IMR-90 (cell line): ENCODE results near the gene MSLN. TPM values are rescaled to one million over a fixed set of nuclear protein-coding genes. Genes with fewer than 3 reads are reported as not detected.
A peak's percentile ranks its signal among the peaks of the same experiment; 100 is the strongest.

Experiments used
- ATAC-seq: fragments of 200-7000 bp; cut with Tn5 transposase; 2 replicates; pipeline ENCODE4 v1.9.1; 2020; ENCODE audit warnings: low read depth, mild to moderate bottlenecking, moderate library complexity
- BruUV-seq: library from RNA; stranded (reverse); fragments of 400-500 nt; replicated peaks from 2 replicates; lab custom pipeline; 2021; lab: Mats Ljungman, UMichigan
- CTCF ChIA-PET: fragments of 300-600 bp; formaldehyde crosslinking; extraction: SDS; loops from one replicate; lab custom pipeline; 2021; ENCODE audit warnings: antibody characterized with exemption; lab: Yijun Ruan, JAX
- POLR2A ChIA-PET: fragments of 300-600 bp; sonication (Branson Sonifier 250); formaldehyde crosslinking; loops from one replicate; lab custom pipeline; 2022; ENCODE audit warnings: antibody characterized with exemption; ENCODE audit not compliant: unreplicated experiment; lab: Charles Lee
- DNase-seq: peaks from one replicate; pipeline ENCODE4 v3.0.0; 2013
- H2AFZ ChIP-seq: replicated peaks from 2 replicates; pipeline ENCODE3; 2013; ENCODE audit warnings: low read length, mild to moderate bottlenecking; ENCODE audit not compliant: poor library complexity
- H2AK5ac ChIP-seq: 2 replicates; pipeline ENCODE4 v1.6.1; 2013; ENCODE audit warnings: low read depth, low read length, inconsistent platforms
- H2AK9ac ChIP-seq: replicated peaks from 2 replicates; pipeline ENCODE3; 2013; ENCODE audit warnings: mild to moderate bottlenecking, low read depth, low read length, moderate library complexity; ENCODE audit not compliant: poor library complexity
- H2BK120ac ChIP-seq: 2 replicates; pipeline ENCODE4 v1.6.1; 2013; ENCODE audit warnings: low read depth, low read length, inconsistent platforms
- H2BK15ac ChIP-seq: 3 replicates; pipeline ENCODE4 v1.6.1; 2013; ENCODE audit warnings: low read depth, low read length, inconsistent platforms
- H2BK20ac ChIP-seq: 2 replicates; pipeline ENCODE4 v1.6.1; 2013; ENCODE audit warnings: low read depth, mild to moderate bottlenecking, inconsistent platforms, low read length, moderate library complexity
- H2BK5ac ChIP-seq: 2 replicates; pipeline ENCODE4 v1.6.1; 2013; ENCODE audit warnings: mild to moderate bottlenecking, low read depth, low read length, inconsistent platforms; ENCODE audit not compliant: poor library complexity, severe bottlenecking
- H3K14ac ChIP-seq: replicated peaks from 2 replicates; pipeline ENCODE4 v1.6.1; 2013; ENCODE audit warnings: low read depth, low read length, inconsistent platforms
- H3K18ac ChIP-seq: 2 replicates; pipeline ENCODE4 v1.6.1; 2013; ENCODE audit warnings: low read depth, low read length, control low read depth
- H3K23ac ChIP-seq: 2 replicates; pipeline ENCODE4 v1.6.1; 2013; ENCODE audit warnings: low read depth, low read length, inconsistent platforms
- H3K27ac ChIP-seq: 2 replicates; pipeline ENCODE4 v1.5.1; 2013; ENCODE audit warnings: mild to moderate bottlenecking, control low read depth, low read length; ENCODE audit not compliant: insufficient read depth
- H3K27me3 ChIP-seq: 2 replicates; pipeline ENCODE4 v1.6.1; 2013; ENCODE audit warnings: low read length; ENCODE audit not compliant: control insufficient read depth, insufficient read depth
- H3K36me3 ChIP-seq: 2 replicates; pipeline ENCODE4 v1.6.1; 2013; ENCODE audit warnings: low read length, mixed read lengths; ENCODE audit not compliant: control insufficient read depth, insufficient read depth
- H3K4ac ChIP-seq: 2 replicates; pipeline ENCODE4 v1.6.1; 2013; ENCODE audit warnings: low read depth, low read length, inconsistent platforms
- H3K4me1 ChIP-seq: 2 replicates; pipeline ENCODE4 v1.6.1; 2013; ENCODE audit warnings: low read length, mixed read lengths; ENCODE audit not compliant: control insufficient read depth, insufficient read depth
- H3K4me2 ChIP-seq: 2 replicates; pipeline ENCODE4 v1.6.1; 2013; ENCODE audit warnings: low read depth, mild to moderate bottlenecking, control low read depth, low read length, moderate library complexity
- H3K4me3 ChIP-seq: 2 replicates; pipeline ENCODE4 v1.5.1; 2013; ENCODE audit warnings: low read depth, mild to moderate bottlenecking, control low read depth, low read length, moderate library complexity; ENCODE audit not compliant: insufficient read depth
- H3K56ac ChIP-seq: 2 replicates; pipeline ENCODE4 v1.6.1; 2013; ENCODE audit warnings: low read length, inconsistent platforms; ENCODE audit not compliant: insufficient read depth; ENCODE audit errors: extremely low read depth
- H3K79me1 ChIP-seq, 2 experiments: 2 replicates each; pipeline ENCODE4 v1.6.1; 2013; ENCODE audit warnings: low read length in 2 of 2, inconsistent platforms in 1 of 2, low read depth in 1 of 2
- H3K9ac ChIP-seq: 2 replicates; pipeline ENCODE4 v1.6.1; 2013; ENCODE audit warnings: low read depth, low read length, control low read depth
- H3K9me1 ChIP-seq: 2 replicates; pipeline ENCODE4 v1.6.1; 2013; ENCODE audit warnings: low read length, inconsistent platforms; ENCODE audit not compliant: insufficient read depth
- H3K9me3 ChIP-seq: 2 replicates; pipeline ENCODE4 v1.6.1; 2013; ENCODE audit warnings: low read length; ENCODE audit not compliant: control insufficient read depth, insufficient read depth
- H4K20me1 ChIP-seq: 2 replicates; pipeline ENCODE4 v1.6.1; 2013; ENCODE audit warnings: low read length, inconsistent platforms; ENCODE audit not compliant: insufficient read depth
- H4K5ac ChIP-seq: 2 replicates; pipeline ENCODE4 v1.6.1; 2013; ENCODE audit warnings: mild to moderate bottlenecking, low read depth, low read length, control low read depth
- H4K8ac ChIP-seq, 2 experiments: 2 replicates each; pipeline ENCODE4 v1.6.1; 2013; ENCODE audit warnings: low read depth in 2 of 2, low read length in 2 of 2, control low read depth in 1 of 2, inconsistent platforms in 1 of 2
- H4K91ac ChIP-seq: 2 replicates; pipeline ENCODE4 v1.6.1; 2013; ENCODE audit warnings: low read depth, low read length, inconsistent platforms; ENCODE audit not compliant: insufficient read depth
- CTCF ChIP-seq: conservative IDR thresholded peaks from 2 replicates; pipeline ENCODE4 v1.5.1; 2012; ENCODE audit warnings: mild to moderate bottlenecking, low read depth, low read length, improper control_type of control experiment
- USF2 ChIP-seq: fragments of 150-350 bp; IDR thresholded peaks from 2 replicates; pipeline ENCODE4 v1.6.1; 2017; ENCODE audit warnings: mild to moderate bottlenecking, antibody characterized with exemption, low read length, low read depth
- WGBS, 2 experiments: methylation state at CpG; one replicate each; pipeline versions ENCODE4 v1.1.5 to v1.1.7; 2013; ENCODE audit warnings: missing lambda C conversion rate in 2 of 2; ENCODE audit not compliant: insufficient read length in 1 of 2; ENCODE audit errors: extremely low coverage in 2 of 2; 5-methylcytosine and 5-hydroxymethylcytosine counted together
- dilution Hi-C: fragments of 300-500 bp; cut with HindIII; formaldehyde crosslinking; loops from one replicate; pipeline ENCODE4 v1.14.3; 2018; ENCODE audit warnings: low sequenced_read_pairs; ENCODE audit not compliant: unreplicated experiment
- in situ Hi-C: fragments of 300-500 bp; cut with MboI; formaldehyde crosslinking; loops from 3 replicates; pipeline ENCODE4 v1.14.3; 2019; ENCODE audit warnings: low sequenced_read_pairs, inconsistent platforms, mixed read lengths
- intact Hi-C: fragments of 100-400 bp; cut with micrococcal nuclease; formaldehyde crosslinking; loops from 2 replicates; pipeline ENCODE4 v1.10.0; 2022
- polyA plus RNA-seq, 3 experiments: library from polyadenylated mRNA; depleted of rRNA; stranded (reverse); fragments of >200 nt; gene quantifications; 2 replicates each; pipeline ENCODE4 v1.2.3, GENCODE V29; 2012; ENCODE audit warnings: low replicate concordance in 1 of 3
- total RNA-seq: library from RNA; depleted of rRNA; stranded (reverse); fragments of >200 nt; gene quantifications from 2 replicates; pipeline ENCODE4 v1.2.3, GENCODE V29; 2012

MSLN gene
- total and polyA plus RNA-seq, 2 of the 4 experiments (the other 2 are of a cell fraction) = 0.14 TPM; not detected in 1

- Histone ChIP-seq H3K14ac (no peak overlapping the region), H3K4ac (no peak overlapping the region), H3K9ac (no peak overlapping the region), H3K27me3 (no peaks in the 10 kb centered on the region), H3K27ac (no peak overlapping the region), H2AK9ac (peak overlapping the region; percentile 65), H2BK120ac (no peak overlapping the region), H3K4me1 (peaks cover under 1% of the 10 kb centered on the region), H3K79me1 (peaks cover 0 to 4% of the 10 kb centered on the region in 2 experiments; a peak in 1 of 4 replicates), H2AK5ac (no peak overlapping the region), H2AFZ (no peak overlapping the region), H2BK5ac (no peak overlapping the region), H3K18ac (no peak overlapping the region), H4K5ac (no peak overlapping the region), H3K36me3 (peaks cover 49% of the 10 kb centered on the region), H2BK15ac (no peak overlapping the region), H3K56ac (no peak overlapping the region), H3K4me3 (no peak overlapping the region), H4K91ac (no peak overlapping the region), H2BK20ac (no peak overlapping the region), H3K9me1 (no peaks in the 10 kb centered on the region), H4K20me1 (peaks cover under 1% of the 10 kb centered on the region; the same call in 1 of the 2 replicates), H3K23ac (no peak overlapping the region), H4K8ac (no peak overlapping the region), H3K9me3 (no peaks in the 10 kb centered on the region), H3K4me2 (no peak overlapping the region)
- no TSS peak for BruUV-seq
- POLR2A ChIA-PET = no interaction called here
- dilution Hi-C loops = no loop called here
- intact Hi-C loops = no loop called here
- in situ Hi-C loops = no loop called here
- CTCF ChIA-PET = no interaction called here
- ATAC-seq (no peak), DNase-seq (no peak)
- WGBS, 2 experiments = 84% methylated on average over 11 of the region's 34 CpGs; no CpG with 5 or more reads in 1 of the 2 experiments
- no peak for TF ChIP-seq USF2
- TF ChIP-seq CTCF = 0 out of 2 replicates have a peak, but pooled peaks have one; percentile 20
These were observed 26.9 kb upstream of the MSLN start for GRCh38 chr16:733382-734207.
